Neural crest cell (in vitro differentiated cells): ENCODE data around the gene ZNRF1. TPM values are rescaled to one million over a fixed set of nuclear protein-coding genes. Genes with fewer than 3 reads are reported as not detected.

Experiments used
- DNase-seq: peaks from one replicate; pipeline ENCODE4 v3.0.0; 2021; ENCODE audit warnings: low read depth, mixed read lengths, low spot score
- H3K27ac Mint-ChIP-seq: one replicate; pipeline ENCODE4 v1.8.0; 2021; ENCODE audit warnings: mild to moderate bottlenecking, mixed read lengths; ENCODE audit not compliant: unreplicated experiment
- H3K27me3 Mint-ChIP-seq: 2 replicates; pipeline ENCODE4 v1.8.0; 2021; ENCODE audit warnings: low read depth, mild to moderate bottlenecking, mixed read lengths
- H3K36me3 Mint-ChIP-seq: 2 replicates; pipeline ENCODE4 v1.8.0; 2021; ENCODE audit warnings: low read depth, mild to moderate bottlenecking, mixed read lengths
- H3K4me1 Mint-ChIP-seq: 2 replicates; pipeline ENCODE4 v1.8.0; 2021; ENCODE audit warnings: mixed read lengths
- H3K4me3 Mint-ChIP-seq: one replicate; pipeline ENCODE4 v1.8.0; 2021; ENCODE audit warnings: mild to moderate bottlenecking, mixed read lengths
- H3K9me3 Mint-ChIP-seq: 2 replicates; pipeline ENCODE4 v1.8.0; 2021; ENCODE audit warnings: mixed read lengths
- total RNA-seq: library from RNA; stranded (reverse); gene quantifications from 2 replicates; pipeline ENCODE4 v1.2.1, GENCODE V29; 2021
- TF ChIP-seq, protein P1 (sequence below): fragments of 200-600 bp; sonication (generic); conservative IDR thresholded peaks from 2 replicates; pipeline ENCODE4 v1.5.0; 2021; ENCODE audit warnings: antibody characterized with exemption, mild to moderate bottlenecking

ZNRF1 gene
- total RNA-seq, 1 donor from 2014 or later = 48.4 TPM

- no peak overlapping the region for H3K4me3 Mint-ChIP-seq
- peak overlapping the region; percentile 35 for H3K27ac Mint-ChIP-seq
- H3K36me3 Mint-ChIP-seq = peaks cover 9% of the 10 kb centered on the region
- no peaks in the 10 kb centered on the region for H3K27me3 Mint-ChIP-seq
- H3K4me1 Mint-ChIP-seq = peaks cover 30% of the 10 kb centered on the region
- peaks cover 2% of the 10 kb centered on the region for H3K9me3 Mint-ChIP-seq
- no peak for DNase-seq
- TF ChIP-seq, protein P1, sequence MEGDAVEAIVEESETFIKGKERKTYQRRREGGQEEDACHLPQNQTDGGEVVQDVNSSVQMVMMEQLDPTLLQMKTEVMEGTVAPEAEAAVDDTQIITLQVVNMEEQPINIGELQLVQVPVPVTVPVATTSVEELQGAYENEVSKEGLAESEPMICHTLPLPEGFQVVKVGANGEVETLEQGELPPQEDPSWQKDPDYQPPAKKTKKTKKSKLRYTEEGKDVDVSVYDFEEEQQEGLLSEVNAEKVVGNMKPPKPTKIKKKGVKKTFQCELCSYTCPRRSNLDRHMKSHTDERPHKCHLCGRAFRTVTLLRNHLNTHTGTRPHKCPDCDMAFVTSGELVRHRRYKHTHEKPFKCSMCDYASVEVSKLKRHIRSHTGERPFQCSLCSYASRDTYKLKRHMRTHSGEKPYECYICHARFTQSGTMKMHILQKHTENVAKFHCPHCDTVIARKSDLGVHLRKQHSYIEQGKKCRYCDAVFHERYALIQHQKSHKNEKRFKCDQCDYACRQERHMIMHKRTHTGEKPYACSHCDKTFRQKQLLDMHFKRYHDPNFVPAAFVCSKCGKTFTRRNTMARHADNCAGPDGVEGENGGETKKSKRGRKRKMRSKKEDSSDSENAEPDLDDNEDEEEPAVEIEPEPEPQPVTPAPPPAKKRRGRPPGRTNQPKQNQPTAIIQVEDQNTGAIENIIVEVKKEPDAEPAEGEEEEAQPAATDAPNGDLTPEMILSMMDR = no peak
Measured at GRCh38 chr16:75062135-75062975, 63.5 kb downstream of the ZNRF1 start.

GRCh38 chr16:75062976-75063346 is 64.1 kb downstream of the ZNRF1 start:
- peaks cover 30% of the 10 kb centered on the region for H3K4me1 Mint-ChIP-seq
- no peak overlapping the region for H3K4me3 Mint-ChIP-seq
- peaks cover 9% of the 10 kb centered on the region for H3K36me3 Mint-ChIP-seq
- H3K9me3 Mint-ChIP-seq = peaks cover 2% of the 10 kb centered on the region
- no peak for DNase-seq
- TF ChIP-seq, protein P1 = no peak
- H3K27ac Mint-ChIP-seq = peak overlapping the region; percentile 22
- no peaks in the 10 kb centered on the region for H3K27me3 Mint-ChIP-seq

GRCh38 chr16:75063549-75064088 is 64.8 kb downstream of the ZNRF1 start:
- TF ChIP-seq, protein P1 = no peak
- Mint-ChIP-seq H3K36me3 (peaks cover 9% of the 10 kb centered on the region), H3K4me3 (no peak overlapping the region), H3K27ac (no peak overlapping the region), H3K9me3 (peaks cover 2% of the 10 kb centered on the region), H3K4me1 (peaks cover 26% of the 10 kb centered on the region), H3K27me3 (no peaks in the 10 kb centered on the region)
- no peak for DNase-seq

GRCh38 chr16:75064403-75065148 is 65.8 kb downstream of the ZNRF1 start:
- H3K4me3 Mint-ChIP-seq = no peak overlapping the region
- no peaks in the 10 kb centered on the region for H3K27me3 Mint-ChIP-seq
- H3K9me3 Mint-ChIP-seq = no peaks in the 10 kb centered on the region
- no peak overlapping the region for H3K27ac Mint-ChIP-seq
- DNase-seq = no peak
- H3K36me3 Mint-ChIP-seq = peaks cover 9% of the 10 kb centered on the region
- TF ChIP-seq, protein P1 = no peak
- H3K4me1 Mint-ChIP-seq = peaks cover 23% of the 10 kb centered on the region

DNA sequence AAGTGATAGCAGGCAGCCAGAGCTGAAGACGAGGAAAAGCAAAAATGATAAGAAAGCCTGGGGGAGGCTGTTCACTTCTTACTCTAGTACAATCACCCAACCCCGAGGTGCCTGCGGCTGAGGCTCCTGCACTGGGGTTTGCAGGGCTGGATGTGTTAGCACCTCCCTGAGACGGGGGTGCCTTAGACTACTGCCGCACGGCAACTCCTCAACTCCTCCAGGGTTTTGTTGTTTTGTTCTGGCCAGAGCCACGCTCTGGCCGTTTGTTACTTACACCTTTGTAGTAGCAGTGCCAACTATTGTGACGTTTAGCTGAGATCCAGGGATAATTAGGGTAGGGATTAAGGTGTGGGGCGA is 66.3 kb downstream of the ZNRF1 start:
- H3K27ac Mint-ChIP-seq = no peak overlapping the region
- H3K36me3 Mint-ChIP-seq = peaks cover 6% of the 10 kb centered on the region
- peaks cover 28% of the 10 kb centered on the region for H3K4me1 Mint-ChIP-seq
- no peaks in the 10 kb centered on the region for H3K9me3 Mint-ChIP-seq
- no peak for DNase-seq
- no peak overlapping the region for H3K4me3 Mint-ChIP-seq
- H3K27me3 Mint-ChIP-seq = no peaks in the 10 kb centered on the region
- TF ChIP-seq, protein P1 = no peak
